AG08396 (cell line): ENCODE results near the gene CCDC185.

Experiments used
- DNase-seq: peaks from one replicate; pipeline ENCODE4 v3.0.0; 2012; ENCODE audit warnings: low spot score, mixed read lengths

CCDC185 gene

GRCh38 chr1:223430236-223430635 is 37.0 kb downstream of the CCDC185 start:
- no peak for DNase-seq

GRCh38 chr1:223437151-223437550 is 43.9 kb downstream of the CCDC185 start:
- no peak for DNase-seq

- DNase-seq: no peak
These were observed 50.2 kb downstream of the CCDC185 start for GRCh38 chr1:223443397-223443796.

- DNase-seq: no peak
These were observed 51.2 kb downstream of the CCDC185 start for GRCh38 chr1:223444411-223444810.
